HepG2 (cell line): Measurements from ENCODE around the gene PSD4. TPM values are rescaled to one million over a fixed set of nuclear protein-coding genes. Genes with fewer than 3 reads are reported as not detected.

Experiments used
- CENPX ChIP-seq: sonication (generic); formaldehyde crosslinking; IDR thresholded peaks from 2 replicates; pipeline ENCODE4 v1.9.0; 2021; ENCODE audit warnings: mild to moderate bottlenecking, missing genetic modification reagents, moderate library complexity
- HOXD1 ChIP-seq: sonication (generic); formaldehyde crosslinking; IDR thresholded peaks from 2 replicates; pipeline ENCODE4 v1.5.0; 2020; ENCODE audit warnings: missing genetic modification reagents
- IRX3 ChIP-seq: sonication (generic); formaldehyde crosslinking; IDR thresholded peaks from 2 replicates; pipeline ENCODE4 v1.8.1; 2023; ENCODE audit warnings: mild to moderate bottlenecking, low read depth, missing genetic modification reagents, borderline replicate concordance
- MIXL1 ChIP-seq: IDR thresholded peaks from 2 replicates; pipeline ENCODE4 v1.6.1; 2016
- SP2 ChIP-seq: sonication (generic); formaldehyde crosslinking; IDR thresholded peaks from 2 replicates; pipeline ENCODE4 v1.5.1; 2020; ENCODE audit warnings: mild to moderate bottlenecking, missing genetic modification reagents
- ZBTB21 ChIP-seq: sonication (generic); formaldehyde crosslinking; IDR thresholded peaks from 2 replicates; pipeline ENCODE4 v1.4.0; 2020; ENCODE audit warnings: missing genetic modification reagents
- ZNF225 ChIP-seq: sonication (generic); formaldehyde crosslinking; IDR thresholded peaks from 2 replicates; pipeline ENCODE4 v1.4.0; 2020; ENCODE audit warnings: mild to moderate bottlenecking, missing genetic modification reagents
- ZNF614 ChIP-seq: IDR thresholded peaks from 2 replicates; pipeline ENCODE4 v1.6.1; 2018; ENCODE audit warnings: missing biosample characterization, missing genetic modification reagents, inconsistent platforms, borderline replicate concordance
- ZNF770 ChIP-seq: sonication (generic); formaldehyde crosslinking; IDR thresholded peaks from 2 replicates; pipeline ENCODE4 v1.5.0; 2020; ENCODE audit warnings: mild to moderate bottlenecking, missing genetic modification reagents
- ZNF790 ChIP-seq: sonication (generic); formaldehyde crosslinking; IDR thresholded peaks from 2 replicates; pipeline ENCODE4 v1.8.0; 2022; ENCODE audit warnings: missing genetic modification reagents, mild to moderate bottlenecking, borderline replicate concordance
- polyA plus RNA-seq, 8 experiments: library from polyadenylated mRNA; depleted of rRNA in 3 of 8; stranded (reverse) in 7 of 8; unstranded in 1 of 8; fragments of >200 nt; fragmentation: Illumina TruSeq in 4 of 8; extraction: Trizol in 4 of 8; gene quantifications; 2 replicates each; pipeline versions ENCODE4 v1.2.1 to v1.2.3, GENCODE V29; 2011 to 2016; ENCODE audit warnings: low read depth in 4 of 8, missing spikeins in 1 of 8, mixed read lengths in 1 of 8; ENCODE audit not compliant: insufficient read depth in 1 of 8
- total RNA-seq, 5 experiments: library from RNA; depleted of rRNA; stranded (reverse); fragments of >200 nt; fragmentation: Illumina TruSeq; extraction: Trizol; gene quantifications; 2 replicates each; pipeline ENCODE4 v1.2.3, GENCODE V29; 2016; ENCODE audit warnings: low read depth in 1 of 5
- TF ChIP-seq, protein P1 (sequence below): sonication (generic); formaldehyde crosslinking; IDR thresholded peaks from 2 replicates; pipeline ENCODE4 v1.9.0; 2021; ENCODE audit warnings: mild to moderate bottlenecking, missing genetic modification reagents
- TF ChIP-seq, protein P2 (sequence below): sonication (generic); formaldehyde crosslinking; IDR thresholded peaks from 2 replicates; pipeline ENCODE4 v1.9.0; 2022; ENCODE audit warnings: missing genetic modification reagents, mild to moderate bottlenecking, borderline replicate concordance
- TF ChIP-seq, protein P3 (sequence below): sonication (generic); formaldehyde crosslinking; IDR thresholded peaks from 2 replicates; pipeline ENCODE4 v1.4.0; 2020; ENCODE audit warnings: missing genetic modification reagents
- TF ChIP-seq, protein P4 (sequence below): sonication (generic); formaldehyde crosslinking; IDR thresholded peaks from 2 replicates; pipeline ENCODE4 v1.5.0; 2020; ENCODE audit warnings: missing genetic modification reagents

Gene PSD4
- total and polyA plus RNA-seq, 2 of the 13 experiments (the other 11 are each of a cell fraction or from before 2014, with no cell fraction given), result 5.8 to 9.4 TPM

DNA sequence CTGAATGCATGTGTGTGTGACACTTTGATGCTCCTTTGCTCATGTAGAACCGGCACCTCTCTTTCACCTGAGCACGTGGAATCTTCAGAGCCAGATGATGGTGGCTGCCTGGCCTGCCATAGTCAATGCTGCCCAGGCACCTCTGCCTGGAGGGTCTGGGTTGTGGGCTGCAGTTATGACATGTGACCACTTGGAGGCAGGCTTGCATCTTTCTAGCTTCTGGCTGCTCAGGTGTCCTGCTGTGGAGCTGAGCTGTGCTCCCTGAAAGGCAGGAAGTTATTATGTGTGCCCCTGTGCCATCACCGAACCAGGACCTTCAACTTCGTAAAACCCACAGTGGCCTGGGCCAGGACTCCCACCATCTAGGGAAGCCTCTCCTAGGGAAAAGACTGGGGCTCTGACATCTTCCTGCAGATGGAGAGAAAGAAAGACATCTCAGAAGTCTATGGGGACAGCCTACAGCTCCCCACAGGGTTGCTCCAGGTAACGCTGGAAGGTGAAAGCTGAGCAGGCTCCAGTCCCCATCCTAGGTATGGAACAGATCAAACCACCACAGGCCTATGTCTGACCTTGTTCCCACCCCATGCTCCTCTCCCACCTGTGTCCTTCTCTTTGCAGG lies 30.2 kb downstream of the PSD4 start (continued):
- TF ChIP-seq, protein P1, sequence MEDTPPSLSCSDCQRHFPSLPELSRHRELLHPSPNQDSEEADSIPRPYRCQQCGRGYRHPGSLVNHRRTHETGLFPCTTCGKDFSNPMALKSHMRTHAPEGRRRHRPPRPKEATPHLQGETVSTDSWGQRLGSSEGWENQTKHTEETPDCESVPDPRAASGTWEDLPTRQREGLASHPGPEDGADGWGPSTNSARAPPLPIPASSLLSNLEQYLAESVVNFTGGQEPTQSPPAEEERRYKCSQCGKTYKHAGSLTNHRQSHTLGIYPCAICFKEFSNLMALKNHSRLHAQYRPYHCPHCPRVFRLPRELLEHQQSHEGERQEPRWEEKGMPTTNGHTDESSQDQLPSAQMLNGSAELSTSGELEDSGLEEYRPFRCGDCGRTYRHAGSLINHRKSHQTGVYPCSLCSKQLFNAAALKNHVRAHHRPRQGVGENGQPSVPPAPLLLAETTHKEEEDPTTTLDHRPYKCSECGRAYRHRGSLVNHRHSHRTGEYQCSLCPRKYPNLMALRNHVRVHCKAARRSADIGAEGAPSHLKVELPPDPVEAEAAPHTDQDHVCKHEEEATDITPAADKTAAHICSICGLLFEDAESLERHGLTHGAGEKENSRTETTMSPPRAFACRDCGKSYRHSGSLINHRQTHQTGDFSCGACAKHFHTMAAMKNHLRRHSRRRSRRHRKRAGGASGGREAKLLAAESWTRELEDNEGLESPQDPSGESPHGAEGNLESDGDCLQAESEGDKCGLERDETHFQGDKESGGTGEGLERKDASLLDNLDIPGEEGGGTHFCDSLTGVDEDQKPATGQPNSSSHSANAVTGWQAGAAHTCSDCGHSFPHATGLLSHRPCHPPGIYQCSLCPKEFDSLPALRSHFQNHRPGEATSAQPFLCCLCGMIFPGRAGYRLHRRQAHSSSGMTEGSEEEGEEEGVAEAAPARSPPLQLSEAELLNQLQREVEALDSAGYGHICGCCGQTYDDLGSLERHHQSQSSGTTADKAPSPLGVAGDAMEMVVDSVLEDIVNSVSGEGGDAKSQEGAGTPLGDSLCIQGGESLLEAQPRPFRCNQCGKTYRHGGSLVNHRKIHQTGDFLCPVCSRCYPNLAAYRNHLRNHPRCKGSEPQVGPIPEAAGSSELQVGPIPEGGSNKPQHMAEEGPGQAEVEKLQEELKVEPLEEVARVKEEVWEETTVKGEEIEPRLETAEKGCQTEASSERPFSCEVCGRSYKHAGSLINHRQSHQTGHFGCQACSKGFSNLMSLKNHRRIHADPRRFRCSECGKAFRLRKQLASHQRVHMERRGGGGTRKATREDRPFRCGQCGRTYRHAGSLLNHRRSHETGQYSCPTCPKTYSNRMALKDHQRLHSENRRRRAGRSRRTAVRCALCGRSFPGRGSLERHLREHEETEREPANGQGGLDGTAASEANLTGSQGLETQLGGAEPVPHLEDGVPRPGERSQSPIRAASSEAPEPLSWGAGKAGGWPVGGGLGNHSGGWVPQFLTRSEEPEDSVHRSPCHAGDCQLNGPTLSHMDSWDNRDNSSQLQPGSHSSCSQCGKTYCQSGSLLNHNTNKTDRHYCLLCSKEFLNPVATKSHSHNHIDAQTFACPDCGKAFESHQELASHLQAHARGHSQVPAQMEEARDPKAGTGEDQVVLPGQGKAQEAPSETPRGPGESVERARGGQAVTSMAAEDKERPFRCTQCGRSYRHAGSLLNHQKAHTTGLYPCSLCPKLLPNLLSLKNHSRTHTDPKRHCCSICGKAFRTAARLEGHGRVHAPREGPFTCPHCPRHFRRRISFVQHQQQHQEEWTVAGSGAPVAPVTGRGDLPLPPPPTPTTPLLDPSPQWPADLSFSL (CRISPR knock-in tag), result no peak
- TF ChIP-seq ZNF790 (CRISPR knock-in tag) (no peak), ZNF225 (CRISPR knock-in tag) (no peak; the same call in none of the 2 replicates), IRX3 (CRISPR knock-in tag) (no peak), ZNF614 (CRISPR knock-in tag) (0 out of 2 replicates have a peak, but pooled peaks have one; percentile 51), SP2 (CRISPR knock-in tag) (no peak), MIXL1 (CRISPR knock-in tag) (no peak), CENPX (CRISPR knock-in tag) (no peak), ZNF770 (no peak), ZBTB21 (CRISPR knock-in tag) (no peak), HOXD1 (CRISPR knock-in tag) (no peak)
- TF ChIP-seq, protein P2, sequence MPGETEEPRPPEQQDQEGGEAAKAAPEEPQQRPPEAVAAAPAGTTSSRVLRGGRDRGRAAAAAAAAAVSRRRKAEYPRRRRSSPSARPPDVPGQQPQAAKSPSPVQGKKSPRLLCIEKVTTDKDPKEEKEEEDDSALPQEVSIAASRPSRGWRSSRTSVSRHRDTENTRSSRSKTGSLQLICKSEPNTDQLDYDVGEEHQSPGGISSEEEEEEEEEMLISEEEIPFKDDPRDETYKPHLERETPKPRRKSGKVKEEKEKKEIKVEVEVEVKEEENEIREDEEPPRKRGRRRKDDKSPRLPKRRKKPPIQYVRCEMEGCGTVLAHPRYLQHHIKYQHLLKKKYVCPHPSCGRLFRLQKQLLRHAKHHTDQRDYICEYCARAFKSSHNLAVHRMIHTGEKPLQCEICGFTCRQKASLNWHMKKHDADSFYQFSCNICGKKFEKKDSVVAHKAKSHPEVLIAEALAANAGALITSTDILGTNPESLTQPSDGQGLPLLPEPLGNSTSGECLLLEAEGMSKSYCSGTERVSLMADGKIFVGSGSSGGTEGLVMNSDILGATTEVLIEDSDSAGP (CRISPR knock-in tag), result peak; percentile 59
- TF ChIP-seq, protein P3, sequence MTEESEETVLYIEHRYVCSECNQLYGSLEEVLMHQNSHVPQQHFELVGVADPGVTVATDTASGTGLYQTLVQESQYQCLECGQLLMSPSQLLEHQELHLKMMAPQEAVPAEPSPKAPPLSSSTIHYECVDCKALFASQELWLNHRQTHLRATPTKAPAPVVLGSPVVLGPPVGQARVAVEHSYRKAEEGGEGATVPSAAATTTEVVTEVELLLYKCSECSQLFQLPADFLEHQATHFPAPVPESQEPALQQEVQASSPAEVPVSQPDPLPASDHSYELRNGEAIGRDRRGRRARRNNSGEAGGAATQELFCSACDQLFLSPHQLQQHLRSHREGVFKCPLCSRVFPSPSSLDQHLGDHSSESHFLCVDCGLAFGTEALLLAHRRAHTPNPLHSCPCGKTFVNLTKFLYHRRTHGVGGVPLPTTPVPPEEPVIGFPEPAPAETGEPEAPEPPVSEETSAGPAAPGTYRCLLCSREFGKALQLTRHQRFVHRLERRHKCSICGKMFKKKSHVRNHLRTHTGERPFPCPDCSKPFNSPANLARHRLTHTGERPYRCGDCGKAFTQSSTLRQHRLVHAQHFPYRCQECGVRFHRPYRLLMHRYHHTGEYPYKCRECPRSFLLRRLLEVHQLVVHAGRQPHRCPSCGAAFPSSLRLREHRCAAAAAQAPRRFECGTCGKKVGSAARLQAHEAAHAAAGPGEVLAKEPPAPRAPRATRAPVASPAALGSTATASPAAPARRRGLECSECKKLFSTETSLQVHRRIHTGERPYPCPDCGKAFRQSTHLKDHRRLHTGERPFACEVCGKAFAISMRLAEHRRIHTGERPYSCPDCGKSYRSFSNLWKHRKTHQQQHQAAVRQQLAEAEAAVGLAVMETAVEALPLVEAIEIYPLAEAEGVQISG (CRISPR knock-in tag), result peak; percentile 55; the same call in 1 of the 2 replicates
- TF ChIP-seq, protein P4, sequence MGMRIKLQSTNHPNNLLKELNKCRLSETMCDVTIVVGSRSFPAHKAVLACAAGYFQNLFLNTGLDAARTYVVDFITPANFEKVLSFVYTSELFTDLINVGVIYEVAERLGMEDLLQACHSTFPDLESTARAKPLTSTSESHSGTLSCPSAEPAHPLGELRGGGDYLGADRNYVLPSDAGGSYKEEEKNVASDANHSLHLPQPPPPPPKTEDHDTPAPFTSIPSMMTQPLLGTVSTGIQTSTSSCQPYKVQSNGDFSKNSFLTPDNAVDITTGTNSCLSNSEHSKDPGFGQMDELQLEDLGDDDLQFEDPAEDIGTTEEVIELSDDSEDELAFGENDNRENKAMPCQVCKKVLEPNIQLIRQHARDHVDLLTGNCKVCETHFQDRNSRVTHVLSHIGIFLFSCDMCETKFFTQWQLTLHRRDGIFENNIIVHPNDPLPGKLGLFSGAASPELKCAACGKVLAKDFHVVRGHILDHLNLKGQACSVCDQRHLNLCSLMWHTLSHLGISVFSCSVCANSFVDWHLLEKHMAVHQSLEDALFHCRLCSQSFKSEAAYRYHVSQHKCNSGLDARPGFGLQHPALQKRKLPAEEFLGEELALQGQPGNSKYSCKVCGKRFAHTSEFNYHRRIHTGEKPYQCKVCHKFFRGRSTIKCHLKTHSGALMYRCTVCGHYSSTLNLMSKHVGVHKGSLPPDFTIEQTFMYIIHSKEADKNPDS (CRISPR knock-in tag), result no peak
